Retinal pigment epithelial cell (primary cell): ENCODE measurements around the gene DOCK4.

Experiments used
- DNase-seq: peaks from one replicate; pipeline ENCODE4 v3.0.0-alpha.2; 2010; ENCODE audit warnings: low read depth
- H3K4me3 ChIP-seq: 2 replicates; pipeline ENCODE4 v1.5.1; 2011; ENCODE audit warnings: mild to moderate bottlenecking, low read length, control low read depth, moderate library complexity
- TF ChIP-seq, protein P1 (sequence below): conservative IDR thresholded peaks from 2 replicates; pipeline ENCODE4 v1.5.1; 2011; ENCODE audit warnings: low read depth, low read length, control low read depth, inconsistent platforms

The DOCK4 gene

DNA sequence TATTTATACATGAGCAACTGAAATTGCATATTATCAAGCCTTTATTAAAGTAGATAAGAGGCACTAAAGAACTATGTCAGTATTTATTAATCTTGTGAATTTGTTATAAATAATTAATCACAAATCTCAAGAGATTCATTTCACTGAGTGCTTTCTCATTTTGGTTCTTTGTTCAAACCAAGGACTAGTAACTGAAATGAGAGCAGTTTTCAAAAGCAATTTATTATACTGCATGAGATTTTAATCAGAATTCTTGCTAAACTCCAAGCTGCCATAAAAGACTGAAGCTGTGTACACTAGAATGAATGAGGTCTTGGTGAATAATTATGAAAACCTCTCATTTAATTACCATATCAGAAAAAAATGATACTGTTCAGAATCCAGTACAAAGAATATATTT, 419.1 kb downstream of the DOCK4 start:
- DNase-seq, result no peak
- TF ChIP-seq, protein P1, sequence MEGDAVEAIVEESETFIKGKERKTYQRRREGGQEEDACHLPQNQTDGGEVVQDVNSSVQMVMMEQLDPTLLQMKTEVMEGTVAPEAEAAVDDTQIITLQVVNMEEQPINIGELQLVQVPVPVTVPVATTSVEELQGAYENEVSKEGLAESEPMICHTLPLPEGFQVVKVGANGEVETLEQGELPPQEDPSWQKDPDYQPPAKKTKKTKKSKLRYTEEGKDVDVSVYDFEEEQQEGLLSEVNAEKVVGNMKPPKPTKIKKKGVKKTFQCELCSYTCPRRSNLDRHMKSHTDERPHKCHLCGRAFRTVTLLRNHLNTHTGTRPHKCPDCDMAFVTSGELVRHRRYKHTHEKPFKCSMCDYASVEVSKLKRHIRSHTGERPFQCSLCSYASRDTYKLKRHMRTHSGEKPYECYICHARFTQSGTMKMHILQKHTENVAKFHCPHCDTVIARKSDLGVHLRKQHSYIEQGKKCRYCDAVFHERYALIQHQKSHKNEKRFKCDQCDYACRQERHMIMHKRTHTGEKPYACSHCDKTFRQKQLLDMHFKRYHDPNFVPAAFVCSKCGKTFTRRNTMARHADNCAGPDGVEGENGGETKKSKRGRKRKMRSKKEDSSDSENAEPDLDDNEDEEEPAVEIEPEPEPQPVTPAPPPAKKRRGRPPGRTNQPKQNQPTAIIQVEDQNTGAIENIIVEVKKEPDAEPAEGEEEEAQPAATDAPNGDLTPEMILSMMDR, result no peak
- no peak overlapping the region for H3K4me3 ChIP-seq

DNA sequence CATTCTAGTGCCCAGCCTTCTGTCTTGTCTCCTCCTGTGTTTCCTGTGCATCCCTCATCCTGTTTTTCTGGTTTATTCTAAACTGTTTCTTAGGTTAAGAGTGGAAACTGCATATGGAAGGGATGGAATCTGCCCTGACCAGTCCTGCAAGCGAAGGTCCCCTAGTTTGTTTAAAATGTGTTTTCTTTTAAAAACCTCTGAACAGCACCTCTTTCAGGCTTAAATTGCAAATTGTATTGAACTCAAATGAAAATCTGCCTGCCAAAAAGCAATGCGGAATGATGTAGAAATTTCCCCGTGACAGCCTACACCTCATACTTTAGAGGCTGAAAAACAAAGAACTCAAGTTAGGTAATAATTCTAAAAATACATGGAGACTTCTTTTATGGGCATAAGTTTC, 421.1 kb downstream of the DOCK4 start:
- no peak overlapping the region for H3K4me3 ChIP-seq
- TF ChIP-seq, protein P1, result no peak
- no peak for DNase-seq

DNA sequence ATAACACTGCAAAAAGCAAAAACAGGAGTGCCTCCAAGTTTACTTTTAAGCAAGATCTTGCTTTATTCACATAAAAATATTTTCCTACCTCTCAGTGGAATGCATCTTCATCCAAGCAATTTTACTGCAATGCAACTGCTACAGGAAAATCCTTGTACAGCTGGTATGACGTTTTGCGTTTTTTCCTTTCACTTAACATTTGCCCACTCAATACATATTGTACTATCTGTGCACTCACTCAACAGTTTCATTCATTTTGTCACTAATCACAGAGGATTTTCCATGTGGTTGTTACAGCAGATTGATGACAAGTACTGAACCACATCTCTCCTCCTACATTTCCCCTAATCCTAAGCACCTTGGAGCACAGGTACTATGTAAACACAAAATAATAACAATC, 421.9 kb downstream of the DOCK4 start:
- no peak for DNase-seq
- H3K4me3 ChIP-seq, result no peak overlapping the region
- TF ChIP-seq, protein P1, result no peak

DNA sequence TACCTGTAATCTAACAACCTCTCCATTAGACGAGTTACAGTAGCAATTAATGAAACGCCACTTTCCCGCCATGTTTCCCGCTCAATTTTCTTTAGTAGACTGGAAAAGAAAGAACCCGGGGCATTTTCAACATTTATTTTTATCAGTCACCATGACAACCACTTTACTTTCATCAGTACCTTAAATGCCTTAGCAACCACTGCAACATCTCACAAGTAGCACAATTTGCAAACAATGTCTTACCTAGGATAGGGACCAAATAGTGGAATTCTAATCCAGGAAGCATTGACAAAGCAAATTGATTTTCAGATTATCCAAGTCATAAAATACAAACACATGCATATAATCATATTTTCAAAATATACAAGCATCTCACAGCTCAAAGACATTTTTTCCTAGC, 422.3 kb downstream of the DOCK4 start:
- DNase-seq, result no peak
- TF ChIP-seq, protein P1, result no peak
- H3K4me3 ChIP-seq, result no peak overlapping the region

DNA sequence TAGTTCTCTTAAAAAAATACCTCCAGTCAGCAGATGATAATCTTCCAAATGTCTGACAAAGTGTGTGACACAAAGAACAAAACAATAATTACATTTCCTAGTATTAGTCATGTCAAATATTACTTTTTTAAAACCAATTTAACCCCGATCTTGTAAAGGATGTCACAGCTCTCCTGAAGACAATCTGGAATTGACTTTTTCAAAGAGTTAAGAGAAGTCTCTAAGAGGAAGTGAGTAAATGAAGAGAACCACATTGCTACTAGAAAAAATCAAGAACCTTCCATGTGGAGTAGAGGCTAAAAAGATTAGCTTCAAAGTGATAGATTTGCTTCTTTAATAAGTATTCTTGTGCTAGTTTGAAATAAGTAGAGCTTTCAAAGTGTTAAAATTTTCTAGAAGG, 425.7 kb downstream of the DOCK4 start:
- TF ChIP-seq, protein P1, result no peak
- no peak for DNase-seq
- H3K4me3 ChIP-seq, result no peak overlapping the region

DNA sequence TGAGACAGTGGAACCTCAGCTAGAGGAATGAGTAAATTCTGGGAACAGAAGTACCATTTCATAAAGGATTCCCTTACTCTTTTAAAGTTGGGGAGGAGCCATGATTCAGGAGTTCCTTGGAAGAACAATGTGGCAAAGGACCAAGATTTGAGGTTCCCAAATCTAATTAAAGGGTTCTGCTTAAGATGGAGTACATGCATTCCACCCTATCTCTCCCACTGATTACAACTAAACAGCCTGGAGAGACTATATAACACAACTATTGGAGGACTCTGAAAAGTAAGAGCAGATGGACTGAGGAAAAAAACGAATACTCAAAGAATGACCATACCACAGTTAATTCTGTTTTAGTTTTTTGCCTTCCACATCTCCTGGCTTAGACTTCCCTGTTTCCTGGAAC, 431.0 kb downstream of the DOCK4 start:
- DNase-seq, result no peak
- TF ChIP-seq, protein P1, result no peak
- H3K4me3 ChIP-seq, result no peak overlapping the region

DNA sequence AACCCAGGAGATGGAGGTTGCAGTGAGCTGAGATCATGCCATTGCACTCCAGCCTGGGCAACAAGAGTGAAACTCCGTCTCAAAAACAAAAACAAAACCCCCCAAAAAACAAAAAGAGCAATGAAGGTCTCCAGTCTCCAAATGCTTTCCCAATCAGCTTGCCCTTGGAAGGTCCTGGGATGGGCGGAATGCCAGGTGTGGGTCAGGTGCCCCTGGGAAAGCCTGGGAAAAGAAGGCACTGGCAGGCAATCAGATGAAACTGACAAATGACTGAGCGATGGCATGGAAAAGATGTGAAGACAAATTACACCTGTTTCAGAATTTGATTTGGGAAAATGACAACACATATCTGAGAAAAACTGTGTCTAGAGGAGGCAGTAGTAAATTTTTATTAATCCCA, 433.5 kb downstream of the DOCK4 start:
- DNase-seq, result no peak
- TF ChIP-seq, protein P1, result no peak

More for the DNA sequence above, 433.5 kb downstream of the DOCK4 start:
- H3K4me3 ChIP-seq, result no peak overlapping the region
